SU-DHL-6 (cell line): ENCODE measurements around the gene EDARADD.

Experiments
- EZH2phosphoT487 ChIP-seq: fragments of 200-600 bp; sonication (generic), shearing (Covaris generic); conservative IDR thresholded peaks from 2 replicates; pipeline ENCODE4 v1.6.1; 2018; ENCODE audit warnings: mild to moderate bottlenecking, antibody characterized with exemption, low read length, moderate library complexity, mixed read lengths
- TF ChIP-seq, protein P1 (sequence below): fragments of 200-600 bp; sonication (generic); IDR thresholded peaks from one replicate; pipeline ENCODE4 v1.5.1; 2017; ENCODE audit warnings: antibody characterized with exemption, mild to moderate bottlenecking, low read length, moderate library complexity; ENCODE audit not compliant: insufficient read depth, poor library complexity, severe bottlenecking

DNA sequence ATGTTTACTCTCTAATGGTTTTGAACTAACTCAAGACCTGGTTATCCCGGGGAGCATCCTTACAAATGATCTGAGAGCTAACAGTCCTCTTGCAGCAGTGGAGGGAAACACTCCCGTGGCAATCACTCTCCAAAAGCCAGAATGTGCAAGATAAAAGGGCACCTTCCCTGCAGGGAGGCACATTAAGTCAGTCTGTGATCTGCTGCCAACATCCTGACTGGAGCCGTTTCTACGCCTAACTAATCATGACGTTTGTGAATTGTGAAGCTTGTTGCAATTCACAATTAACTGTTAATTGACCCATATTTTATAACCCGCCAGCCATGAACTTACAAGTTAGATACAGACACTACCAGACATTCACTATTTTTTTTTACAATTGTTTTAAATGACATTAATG lies 77.6 kb downstream of the EDARADD start:
- TF ChIP-seq, protein P1, sequence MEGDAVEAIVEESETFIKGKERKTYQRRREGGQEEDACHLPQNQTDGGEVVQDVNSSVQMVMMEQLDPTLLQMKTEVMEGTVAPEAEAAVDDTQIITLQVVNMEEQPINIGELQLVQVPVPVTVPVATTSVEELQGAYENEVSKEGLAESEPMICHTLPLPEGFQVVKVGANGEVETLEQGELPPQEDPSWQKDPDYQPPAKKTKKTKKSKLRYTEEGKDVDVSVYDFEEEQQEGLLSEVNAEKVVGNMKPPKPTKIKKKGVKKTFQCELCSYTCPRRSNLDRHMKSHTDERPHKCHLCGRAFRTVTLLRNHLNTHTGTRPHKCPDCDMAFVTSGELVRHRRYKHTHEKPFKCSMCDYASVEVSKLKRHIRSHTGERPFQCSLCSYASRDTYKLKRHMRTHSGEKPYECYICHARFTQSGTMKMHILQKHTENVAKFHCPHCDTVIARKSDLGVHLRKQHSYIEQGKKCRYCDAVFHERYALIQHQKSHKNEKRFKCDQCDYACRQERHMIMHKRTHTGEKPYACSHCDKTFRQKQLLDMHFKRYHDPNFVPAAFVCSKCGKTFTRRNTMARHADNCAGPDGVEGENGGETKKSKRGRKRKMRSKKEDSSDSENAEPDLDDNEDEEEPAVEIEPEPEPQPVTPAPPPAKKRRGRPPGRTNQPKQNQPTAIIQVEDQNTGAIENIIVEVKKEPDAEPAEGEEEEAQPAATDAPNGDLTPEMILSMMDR = no peak
- TF ChIP-seq EZH2phosphoT487 = no peak
